ENCODE results near the gene DEFB121. TPM values are rescaled to one million over a fixed set of nuclear protein-coding genes. Genes with fewer than 3 reads are reported as not detected.
"Not testable (repeated sequence)": the region's sequence is repeated elsewhere in the genome, so short reads cannot be mapped to it uniquely, and the experiment has no call there.

Gene DEFB121
- total RNA-seq, 1 donor from 2014 or later = not detected

DNA sequence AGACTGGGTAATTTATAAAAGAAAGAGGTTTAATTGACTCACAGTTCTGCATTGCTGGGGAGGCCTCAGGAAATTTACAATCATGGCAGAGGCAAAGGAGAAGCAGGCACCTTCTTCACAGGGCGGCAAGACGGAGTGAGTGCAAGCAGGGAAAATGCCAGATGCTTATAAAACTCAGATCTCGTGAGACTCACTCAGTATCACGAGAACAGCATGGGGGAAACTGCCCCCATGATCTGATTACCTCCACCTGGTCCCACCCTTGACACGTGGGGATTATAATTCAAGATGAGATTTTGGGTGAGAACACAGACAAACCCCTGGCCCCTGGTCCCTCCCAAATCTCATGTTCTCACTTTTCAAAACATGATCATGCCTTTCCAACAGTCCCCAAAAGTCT lies 41.7 kb downstream of the DEFB121 start:
- not testable (repeated sequence) for DNase-seq (ENCODE audit: low spot score); ATAC-seq

DNA sequence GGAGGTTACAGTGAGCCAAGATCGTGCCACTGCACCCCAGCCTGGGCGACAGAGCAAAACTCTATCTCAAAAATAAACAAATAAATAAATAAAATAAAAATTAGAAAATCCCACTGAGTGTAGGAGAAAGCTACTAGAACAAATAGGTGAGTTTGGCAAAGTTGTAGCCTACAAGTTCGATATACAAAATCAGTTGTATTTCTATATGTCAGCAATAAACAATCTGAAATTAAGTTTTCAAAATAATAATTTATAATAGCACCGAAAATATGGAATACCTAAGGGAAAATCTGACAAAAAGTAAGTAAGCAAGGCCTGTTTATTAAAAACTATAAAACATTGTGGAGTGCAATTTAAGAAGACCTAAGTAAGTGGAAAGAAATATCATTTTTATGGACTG lies 42.7 kb downstream of the DEFB121 start:
- DNase-seq (ENCODE audit: low spot score) (no peak), ATAC-seq (no peak)

DNA sequence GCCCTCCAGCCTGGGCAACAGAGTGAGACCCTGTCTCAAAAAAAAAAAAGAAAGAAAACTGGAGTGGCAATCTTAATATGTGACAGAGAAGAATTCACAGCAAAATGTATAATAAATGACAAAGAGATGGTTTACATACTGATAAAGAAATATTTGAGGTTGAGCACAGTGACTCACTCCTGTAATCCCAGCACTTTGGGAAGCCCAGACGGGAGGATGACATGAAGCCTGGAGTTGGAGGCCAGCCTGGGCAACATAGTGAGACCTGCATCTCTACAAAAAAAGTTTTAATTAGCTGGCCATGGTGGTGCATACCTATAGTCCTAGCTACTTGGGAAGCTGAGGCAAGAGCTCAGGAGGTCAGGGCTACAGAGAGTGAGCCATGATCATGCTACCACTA lies 50.0 kb downstream of the DEFB121 start:
- DNase-seq (ENCODE audit: low spot score) (no peak), ATAC-seq (no peak)

Other genes with a start within 250 kb of the DEFB121 start
- not detected for gene DEFB115, start 148.6 kb downstream of the DEFB121 start, total RNA-seq
- not detected for gene DEFB116, start 97.6 kb downstream of the DEFB121 start, total RNA-seq
- not detected for gene DEFB118, start 37.6 kb downstream of the DEFB121 start, total RNA-seq
- gene DEFB119, start 15.6 kb downstream of the DEFB121 start, total RNA-seq = not detected
- gene DEFB123, start 34.4 kb upstream of the DEFB121 start, total RNA-seq = not detected
- not detected for gene DEFB124, start 68.9 kb upstream of the DEFB121 start, total RNA-seq
- gene REM1, start 69.1 kb upstream of the DEFB121 start, total RNA-seq = not detected
- gene HM13, start 108.2 kb upstream of the DEFB121 start, total RNA-seq = 147 TPM
- gene ID1, start 199.1 kb upstream of the DEFB121 start, total RNA-seq = 37.2 TPM
- gene COX4I2, start 231.7 kb upstream of the DEFB121 start, total RNA-seq = not detected

All from left lobe of liver (tissue), 2 donors.